Measurements from ENCODE around the gene TIPARP.
A peak's percentile ranks its signal among the peaks of the same experiment; 100 is the strongest.

The TIPARP gene

DNA sequence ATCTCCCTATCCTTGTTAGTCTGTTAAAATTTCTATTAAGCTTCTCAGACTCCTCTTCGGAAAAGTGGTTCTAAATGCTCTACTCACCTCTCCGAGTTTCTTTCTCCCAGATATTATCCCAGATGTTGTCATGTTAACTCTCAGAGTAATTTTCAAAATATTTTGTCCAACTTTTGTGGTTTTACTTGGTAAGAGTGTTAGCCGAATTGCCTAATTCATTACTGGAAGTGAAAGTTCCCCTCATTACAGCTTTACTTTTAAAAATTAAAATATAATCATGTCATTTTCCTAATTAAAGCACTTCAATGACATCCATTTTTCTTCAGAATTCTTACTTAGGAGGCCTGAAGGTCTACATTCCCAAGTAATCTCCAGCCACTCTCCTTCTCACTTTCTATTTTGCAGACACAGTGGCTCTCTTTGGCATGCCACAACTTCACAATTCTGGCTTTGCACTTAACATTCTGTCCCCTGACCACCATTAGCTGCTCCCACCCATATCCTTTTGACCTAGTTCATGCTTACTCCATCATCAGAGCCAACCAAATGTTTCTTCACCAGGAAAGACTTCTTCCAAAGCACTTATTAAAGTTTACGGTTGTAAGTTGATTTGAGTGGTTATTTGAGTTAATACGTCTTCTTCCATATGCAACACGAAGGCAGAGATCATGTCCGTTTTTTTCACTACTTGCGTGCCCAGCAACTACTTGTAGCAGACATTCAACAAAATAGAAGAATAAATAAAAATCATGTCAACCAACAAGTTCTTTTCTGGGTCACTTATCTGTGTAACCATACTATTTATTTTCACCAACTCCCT, 10.2 kb upstream of the TIPARP start:
- Histone ChIP-seq H3K79me2 (ENCODE audit: control insufficient read depth, insufficient read depth, low read length, unreplicated experiment) (no peaks in the 10 kb centered on the region), H3K4me3 (ENCODE audit: low read depth, low read length) (peak overlapping the region; percentile 9; the same call in 1 of the 2 replicates), H2AFZ (ENCODE audit: low read length, unreplicated experiment) (peak overlapping the region; percentile 27), H3K27ac (ENCODE audit: low read depth, low read length) (peak overlapping the region; percentile 71), H3K36me3 (ENCODE audit: insufficient read depth, low read length) (no peaks in the 10 kb centered on the region), H3K4me1 (ENCODE audit: control insufficient read depth, insufficient read depth, low read length, unreplicated experiment) (peaks cover 42% of the 10 kb centered on the region), H3K27me3 (ENCODE audit: insufficient read depth, low read length) (no peaks in the 10 kb centered on the region)

DNA sequence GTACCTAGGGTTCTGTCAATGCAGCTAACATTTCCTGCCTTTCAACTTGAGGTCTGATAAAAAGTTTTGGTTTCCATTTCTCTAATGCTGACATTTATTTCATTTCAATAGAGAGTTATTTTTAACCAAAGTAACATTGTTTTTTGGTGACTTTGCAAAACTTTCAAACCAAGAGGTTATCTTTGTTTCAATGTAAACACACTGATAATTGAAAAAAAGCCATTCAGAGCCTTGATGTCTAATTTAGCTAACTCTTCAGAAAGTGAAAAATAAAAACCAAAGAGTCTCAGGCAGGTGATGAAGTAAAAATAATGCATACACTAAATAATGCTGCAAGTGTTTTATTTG, 9.6 kb upstream of the TIPARP start:
- H3K27me3 ChIP-seq (ENCODE audit: insufficient read depth, low read length), result no peaks in the 10 kb centered on the region
- H3K4me3 ChIP-seq (ENCODE audit: low read depth, low read length), result peak overlapping the region; percentile 9; the same call in 1 of the 2 replicates
- H3K4me1 ChIP-seq (ENCODE audit: control insufficient read depth, insufficient read depth, low read length, unreplicated experiment), result peaks cover 47% of the 10 kb centered on the region
- peak overlapping the region; percentile 71 for H3K27ac ChIP-seq (ENCODE audit: low read depth, low read length)
- H2AFZ ChIP-seq (ENCODE audit: low read length, unreplicated experiment), result peak overlapping the region; percentile 27
- H3K36me3 ChIP-seq (ENCODE audit: insufficient read depth, low read length), result no peaks in the 10 kb centered on the region
- no peaks in the 10 kb centered on the region for H3K79me2 ChIP-seq (ENCODE audit: control insufficient read depth, insufficient read depth, low read length, unreplicated experiment)

DNA sequence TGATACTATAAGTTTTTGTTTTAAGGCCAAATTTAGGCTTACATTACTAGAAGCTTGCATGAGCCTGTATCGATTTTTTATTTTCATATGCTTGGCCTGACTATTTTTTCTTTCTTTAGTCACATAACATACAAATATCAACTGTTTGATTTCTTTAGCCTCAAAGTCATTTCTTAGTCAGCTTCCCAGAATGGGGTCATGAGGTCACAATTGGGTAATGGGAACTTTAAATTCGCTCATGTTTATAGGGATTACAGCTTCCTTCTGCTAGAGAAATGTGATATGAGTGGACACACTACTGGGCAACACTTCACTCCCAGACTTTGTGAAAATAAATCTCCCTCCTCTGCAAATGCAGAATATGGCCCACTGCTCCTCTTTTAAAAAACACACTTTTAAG, 9.1 kb upstream of the TIPARP start:
- Histone ChIP-seq H3K79me2 (ENCODE audit: control insufficient read depth, insufficient read depth, low read length, unreplicated experiment) (no peaks in the 10 kb centered on the region), H3K27ac (ENCODE audit: low read depth, low read length) (peak overlapping the region; percentile 71), H3K4me3 (ENCODE audit: low read depth, low read length) (peak overlapping the region; percentile 9; the same call in 1 of the 2 replicates), H3K27me3 (ENCODE audit: insufficient read depth, low read length) (no peaks in the 10 kb centered on the region), H3K36me3 (ENCODE audit: insufficient read depth, low read length) (no peaks in the 10 kb centered on the region), H3K4me1 (ENCODE audit: control insufficient read depth, insufficient read depth, low read length, unreplicated experiment) (peaks cover 52% of the 10 kb centered on the region), H2AFZ (ENCODE audit: low read length, unreplicated experiment) (no peak overlapping the region)

DNA sequence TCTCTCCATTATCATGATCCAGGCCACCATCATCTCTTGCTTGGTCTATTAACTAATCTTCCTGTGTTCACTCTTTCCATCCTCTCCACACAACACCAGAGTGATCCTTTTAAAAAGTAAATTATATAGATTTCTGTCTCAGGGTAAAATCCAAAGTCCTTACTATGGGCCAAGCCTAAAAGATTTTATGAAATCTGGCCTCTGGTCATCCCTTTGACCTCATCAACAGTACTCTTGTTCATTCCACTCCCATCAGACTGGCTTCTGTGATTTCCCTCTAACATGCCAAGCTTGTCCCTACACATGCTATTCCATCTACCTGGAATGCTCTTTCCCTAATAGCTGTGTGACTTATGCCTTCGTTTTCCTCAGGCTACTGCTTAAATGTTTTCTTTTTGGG, 8.3 kb upstream of the TIPARP start:
- H3K27ac ChIP-seq (ENCODE audit: low read depth, low read length), result peak overlapping the region; percentile 71; the same call in 1 of the 2 replicates
- peaks cover 53% of the 10 kb centered on the region for H3K4me1 ChIP-seq (ENCODE audit: control insufficient read depth, insufficient read depth, low read length, unreplicated experiment)
- H3K79me2 ChIP-seq (ENCODE audit: control insufficient read depth, insufficient read depth, low read length, unreplicated experiment), result no peaks in the 10 kb centered on the region
- H2AFZ ChIP-seq (ENCODE audit: low read length, unreplicated experiment), result peak overlapping the region; percentile 1
- H3K4me3 ChIP-seq (ENCODE audit: low read depth, low read length), result no peak overlapping the region
- no peaks in the 10 kb centered on the region for H3K27me3 ChIP-seq (ENCODE audit: insufficient read depth, low read length)
- H3K36me3 ChIP-seq (ENCODE audit: insufficient read depth, low read length), result no peaks in the 10 kb centered on the region

DNA sequence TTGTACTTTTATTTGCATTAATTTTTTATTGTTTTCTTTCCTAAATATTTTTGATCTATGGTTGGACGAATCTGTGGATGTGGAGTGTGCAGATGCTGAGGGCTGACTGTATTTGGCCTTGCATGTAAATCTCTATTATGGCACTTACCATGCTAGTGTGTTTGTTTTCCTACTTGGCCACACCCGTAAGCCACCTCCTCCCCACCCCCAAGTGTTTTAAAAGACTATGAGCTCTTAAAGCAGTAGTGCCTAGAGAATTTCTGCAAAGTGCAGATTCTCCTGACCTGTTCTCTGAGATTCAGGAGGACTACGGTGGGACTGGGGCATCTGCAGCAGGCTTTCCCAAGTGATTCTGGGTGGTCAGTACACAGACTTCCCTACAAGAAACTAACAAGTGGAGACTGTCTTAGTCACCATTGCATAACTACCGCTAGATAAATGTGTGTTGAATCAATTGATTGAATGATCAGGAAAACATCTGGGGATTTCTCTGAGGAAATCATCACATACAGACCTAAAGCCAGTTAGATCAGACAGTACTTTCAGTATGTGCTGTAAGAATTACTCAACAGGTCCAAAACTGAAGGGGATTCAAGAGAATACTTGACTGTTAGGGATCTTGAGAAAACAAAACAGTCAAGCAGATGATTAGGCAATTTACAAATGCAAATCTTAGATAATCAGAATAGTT, 6.2 kb upstream of the TIPARP start:
- peak overlapping the region; percentile 77 for H3K27ac ChIP-seq (ENCODE audit: low read depth, low read length)
- H3K27me3 ChIP-seq (ENCODE audit: insufficient read depth, low read length), result no peaks in the 10 kb centered on the region
- H3K4me3 ChIP-seq (ENCODE audit: low read depth, low read length), result peak overlapping the region; percentile 38; the same call in 1 of the 2 replicates
- H3K4me1 ChIP-seq (ENCODE audit: control insufficient read depth, insufficient read depth, low read length, unreplicated experiment), result peaks cover 55% of the 10 kb centered on the region
- H3K36me3 ChIP-seq (ENCODE audit: insufficient read depth, low read length), result no peaks in the 10 kb centered on the region
- no peaks in the 10 kb centered on the region for H3K79me2 ChIP-seq (ENCODE audit: control insufficient read depth, insufficient read depth, low read length, unreplicated experiment)
- peak overlapping the region; percentile 47 for H2AFZ ChIP-seq (ENCODE audit: low read length, unreplicated experiment)

DNA sequence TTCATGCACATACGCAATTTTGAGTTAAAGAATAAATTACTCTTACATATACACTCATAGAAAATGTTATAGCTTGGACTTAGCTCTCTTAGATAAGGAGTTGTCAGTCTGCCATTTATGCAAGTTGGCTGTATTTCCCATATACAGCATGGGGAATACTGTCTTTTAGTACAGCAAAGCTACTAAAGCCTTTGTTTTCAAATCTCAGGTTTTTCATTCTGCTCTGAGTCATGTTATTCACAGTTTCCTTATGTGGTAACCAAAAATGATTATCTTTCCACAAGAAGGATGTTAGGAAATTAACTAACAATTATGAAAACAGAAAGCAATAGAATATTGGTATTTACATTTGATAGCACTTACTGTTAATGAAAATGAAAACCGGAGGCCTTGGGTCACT, 4.3 kb upstream of the TIPARP start:
- Histone ChIP-seq H3K27me3 (ENCODE audit: insufficient read depth, low read length) (no peaks in the 10 kb centered on the region), H3K4me1 (ENCODE audit: control insufficient read depth, insufficient read depth, low read length, unreplicated experiment) (peaks cover 49% of the 10 kb centered on the region), H3K36me3 (ENCODE audit: insufficient read depth, low read length) (no peaks in the 10 kb centered on the region), H3K79me2 (ENCODE audit: control insufficient read depth, insufficient read depth, low read length, unreplicated experiment) (peaks cover 6% of the 10 kb centered on the region), H3K4me3 (ENCODE audit: low read depth, low read length) (no peak overlapping the region), H2AFZ (ENCODE audit: low read length, unreplicated experiment) (no peak overlapping the region), H3K27ac (ENCODE audit: low read depth, low read length) (no peak overlapping the region)

DNA sequence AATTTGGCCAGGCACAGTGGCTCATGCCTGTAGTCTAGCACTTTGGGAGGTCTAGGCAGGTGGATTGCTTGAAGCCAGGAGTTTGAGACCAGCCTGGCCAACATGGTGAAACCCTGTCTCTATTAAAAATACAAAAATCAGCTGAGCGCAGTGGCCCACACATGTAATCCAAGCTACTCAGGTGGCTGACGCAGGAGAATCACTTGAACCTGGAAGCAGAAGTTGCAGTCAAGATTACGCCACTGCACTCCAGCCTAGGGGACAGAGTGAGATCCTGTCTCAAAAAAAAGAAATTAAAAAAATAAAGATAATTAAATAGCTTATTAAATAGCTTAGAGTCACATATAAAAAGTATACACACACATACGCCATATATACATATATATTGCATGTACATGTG, 3.7 kb upstream of the TIPARP start:
- Histone ChIP-seq H3K36me3 (ENCODE audit: insufficient read depth, low read length) (no peaks in the 10 kb centered on the region), H3K4me3 (ENCODE audit: low read depth, low read length) (no peak overlapping the region), H3K79me2 (ENCODE audit: control insufficient read depth, insufficient read depth, low read length, unreplicated experiment) (peaks cover 12% of the 10 kb centered on the region), H3K4me1 (ENCODE audit: control insufficient read depth, insufficient read depth, low read length, unreplicated experiment) (peaks cover 44% of the 10 kb centered on the region), H2AFZ (ENCODE audit: low read length, unreplicated experiment) (no peak overlapping the region), H3K27me3 (ENCODE audit: insufficient read depth, low read length) (no peaks in the 10 kb centered on the region), H3K27ac (ENCODE audit: low read depth, low read length) (no peak overlapping the region)

DNA sequence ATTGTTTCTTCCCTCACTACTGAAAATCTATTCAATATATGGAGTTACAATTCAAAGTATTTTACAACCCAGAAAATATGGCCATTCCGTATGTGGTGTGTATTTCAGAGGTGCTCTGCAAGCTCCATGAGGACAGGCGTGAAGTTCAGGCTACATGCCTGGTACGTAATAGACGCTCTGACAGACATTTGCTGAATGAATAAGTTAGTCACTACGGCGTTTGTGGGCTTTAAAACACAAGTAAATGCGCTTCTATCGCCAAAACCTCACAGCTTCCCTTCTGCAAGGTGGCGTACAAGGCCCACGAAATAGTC, 701 bp upstream of the TIPARP start:
- Histone ChIP-seq H2AFZ (ENCODE audit: low read length, unreplicated experiment) (peak overlapping the region; percentile 1), H3K4me1 (ENCODE audit: control insufficient read depth, insufficient read depth, low read length, unreplicated experiment) (peaks cover 44% of the 10 kb centered on the region), H3K36me3 (ENCODE audit: insufficient read depth, low read length) (peaks cover 15% of the 10 kb centered on the region), H3K79me2 (ENCODE audit: control insufficient read depth, insufficient read depth, low read length, unreplicated experiment) (peaks cover 42% of the 10 kb centered on the region), H3K27ac (ENCODE audit: low read depth, low read length) (peak overlapping the region; percentile 91; the same call in 1 of the 2 replicates), H3K4me3 (ENCODE audit: low read depth, low read length) (peak overlapping the region; percentile 92), H3K27me3 (ENCODE audit: insufficient read depth, low read length) (no peaks in the 10 kb centered on the region)

DNA sequence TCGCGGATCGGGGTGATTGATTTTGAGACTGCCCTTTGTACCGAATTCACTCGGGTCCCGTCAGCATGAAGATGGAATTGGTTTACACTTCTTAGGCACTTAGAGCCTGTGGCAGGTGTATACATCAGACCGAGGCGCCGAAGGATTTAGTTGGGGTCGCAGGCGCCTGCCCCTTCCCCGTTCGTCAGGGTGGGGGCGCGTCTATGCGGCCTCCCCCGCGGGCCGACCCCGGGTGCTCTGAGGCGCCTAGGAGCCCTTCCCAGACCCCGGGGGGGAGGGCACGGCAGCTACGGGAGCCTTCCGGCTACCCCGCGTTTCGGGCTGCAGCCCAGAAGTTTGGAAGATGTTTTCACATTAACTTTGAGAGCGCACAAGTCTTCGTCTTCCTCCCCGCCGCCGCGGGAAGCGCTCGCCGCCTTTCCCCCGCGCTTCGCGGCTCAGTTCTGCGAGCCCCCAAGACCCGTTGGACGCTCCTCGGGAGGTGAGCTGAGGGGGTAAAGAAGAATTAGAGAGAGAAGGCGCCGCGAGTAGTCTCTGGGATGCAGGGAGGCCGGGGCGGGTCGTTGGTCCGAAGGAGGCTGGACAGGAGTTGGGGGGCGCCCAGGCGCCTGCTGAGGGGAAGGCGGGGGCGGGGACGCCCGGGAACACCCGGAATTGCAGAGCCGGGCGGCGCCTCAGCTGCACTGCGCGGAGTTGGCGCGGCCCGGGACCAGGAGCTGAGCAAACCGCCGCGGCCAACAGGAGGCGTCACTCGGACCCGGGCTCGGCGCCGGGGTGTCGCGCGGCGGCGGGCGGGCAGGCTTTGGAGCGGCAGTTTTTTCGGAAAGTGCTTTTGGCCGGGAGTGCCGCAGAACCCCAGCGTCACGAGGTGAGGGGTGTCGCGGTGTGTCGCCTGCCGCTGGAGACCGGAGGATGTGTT, 780 bp downstream of the TIPARP start:
- Histone ChIP-seq H3K27ac (ENCODE audit: low read depth, low read length) (peak overlapping the region; percentile 91), H3K79me2 (ENCODE audit: control insufficient read depth, insufficient read depth, low read length, unreplicated experiment) (peaks cover 57% of the 10 kb centered on the region), H3K36me3 (ENCODE audit: insufficient read depth, low read length) (peaks cover 28% of the 10 kb centered on the region), H2AFZ (ENCODE audit: low read length, unreplicated experiment) (no peak overlapping the region), H3K4me1 (ENCODE audit: control insufficient read depth, insufficient read depth, low read length, unreplicated experiment) (peaks cover 44% of the 10 kb centered on the region), H3K27me3 (ENCODE audit: insufficient read depth, low read length) (no peaks in the 10 kb centered on the region), H3K4me3 (ENCODE audit: low read depth, low read length) (peak overlapping the region; percentile 92)

Data from ACC112 (cell line).